Keratinocyte (primary cell): Measurements from ENCODE around the gene VARS1. TPM values are rescaled to one million over a fixed set of nuclear protein-coding genes. Genes with fewer than 3 reads are reported as not detected.
A peak's percentile ranks its signal among the peaks of the same experiment; 100 is the strongest.

Experiments used
- DNase-seq: peaks from one replicate; pipeline ENCODE4 v3.0.0-alpha.2; 2011; ENCODE audit warnings: low read depth, missing footprints, low spot score
- FAIRE-seq: peaks from 2 replicates; lab custom pipeline; 2011; peaks lifted over from hg19 to GRCh38; lab: Jason Lieb, UNC
- H2AFZ ChIP-seq: 2 replicates; pipeline ENCODE4 v1.6.0; 2012; ENCODE audit warnings: low read length, control low read depth, inconsistent platforms; ENCODE audit not compliant: control insufficient read depth
- H3K27ac ChIP-seq: 2 replicates; pipeline ENCODE4 v1.5.1; 2011; ENCODE audit warnings: low read length; ENCODE audit not compliant: control insufficient read depth, insufficient read depth
- H3K27me3 ChIP-seq: 3 replicates; pipeline ENCODE4 v1.6.0; 2011; ENCODE audit warnings: low read length; ENCODE audit not compliant: control insufficient read depth, insufficient read depth; ENCODE audit errors: extremely low read depth
- H3K36me3 ChIP-seq, 2 experiments: 2 replicates in 1 of 2; 3 replicates in 1 of 2; pipeline ENCODE4 v1.5.1; 2011; ENCODE audit warnings: low read length in 2 of 2, mild to moderate bottlenecking in 1 of 2; ENCODE audit not compliant: control insufficient read depth in 2 of 2, insufficient read depth in 2 of 2; ENCODE audit errors: extremely low read depth in 1 of 2
- H3K4me1 ChIP-seq: 3 replicates; pipeline ENCODE4 v1.5.1; 2011; ENCODE audit warnings: low read length; ENCODE audit not compliant: control insufficient read depth, insufficient read depth; ENCODE audit errors: extremely low read depth
- H3K4me2 ChIP-seq: 3 replicates; pipeline ENCODE4 v1.6.0; 2011; ENCODE audit warnings: low read depth, low read length; ENCODE audit not compliant: control insufficient read depth, insufficient read depth; ENCODE audit errors: extremely low read depth
- H3K4me3 ChIP-seq, 3 experiments: fragments of 200-600 bp in 1 of 3; sonication (generic) in 1 of 3; 2 replicates in 2 of 3; 3 replicates in 1 of 3; pipeline ENCODE4 v1.5.1; 2011 to 2016; ENCODE audit warnings: low read length in 3 of 3, mild to moderate bottlenecking in 3 of 3, control low read depth in 2 of 3, inconsistent platforms in 1 of 3, low read depth in 1 of 3, mixed read lengths in 1 of 3, mixed run types in 1 of 3, moderate library complexity in 1 of 3; ENCODE audit not compliant: control insufficient read depth in 2 of 3, insufficient read depth in 2 of 3; ENCODE audit errors: extremely low read depth in 1 of 3
- H3K79me2 ChIP-seq: 2 replicates; pipeline ENCODE4 v1.6.0; 2012; ENCODE audit warnings: low read length; ENCODE audit not compliant: control insufficient read depth, insufficient read depth
- H3K9ac ChIP-seq: 3 replicates; pipeline ENCODE4 v1.6.0; 2011; ENCODE audit warnings: low read length; ENCODE audit not compliant: control insufficient read depth, insufficient read depth; ENCODE audit errors: extremely low read depth
- H3K9me1 ChIP-seq: 3 replicates; pipeline ENCODE4 v1.6.0; 2011; ENCODE audit warnings: low read length; ENCODE audit not compliant: control insufficient read depth, insufficient read depth; ENCODE audit errors: extremely low read depth
- H3K9me3 ChIP-seq: 2 replicates; pipeline ENCODE4 v1.5.1; 2012; ENCODE audit warnings: low read depth, low read length; ENCODE audit not compliant: control insufficient read depth
- H4K20me1 ChIP-seq: 3 replicates; pipeline ENCODE4 v1.6.0; 2011; ENCODE audit warnings: low read length; ENCODE audit not compliant: control insufficient read depth, insufficient read depth; ENCODE audit errors: extremely low read depth
- CTCF ChIP-seq, 3 experiments: IDR thresholded peaks in 1 of 3; conservative IDR thresholded peaks in 1 of 3; optimal IDR thresholded peaks in 1 of 3; 2 replicates in 2 of 3; 3 replicates in 1 of 3; pipeline versions ENCODE3 to v1.5.1; 2011; ENCODE audit warnings: low read length in 3 of 3, mild to moderate bottlenecking in 3 of 3, moderate library complexity in 2 of 3, control low read depth in 1 of 3, inconsistent platforms in 1 of 3; ENCODE audit not compliant: insufficient read depth in 2 of 3; ENCODE audit errors: extremely low read depth in 1 of 3
- EZH2 ChIP-seq: IDR thresholded peaks from one replicate; pipeline ENCODE4 v1.6.1; 2012; ENCODE audit warnings: inconsistent platforms, mild to moderate bottlenecking, low read length, moderate library complexity
- dilution Hi-C: fragments of 300-500 bp; cut with MboI; formaldehyde crosslinking; loops from one replicate; pipeline ENCODE4 v1.7.0; 2020; ENCODE audit warnings: low sequenced_read_pairs; ENCODE audit not compliant: extremely low pct_ligation_motif_present
- polyA plus RNA-seq, 5 experiments: library from polyadenylated mRNA; depleted of rRNA in 3 of 5; stranded (reverse) in 3 of 5; stranded (forward) in 1 of 5; unstranded in 1 of 5; fragments of >200 nt; gene quantifications; 1 replicate in 1 of 5; 2 replicates in 3 of 5; 3 replicates in 1 of 5; pipeline versions ENCODE4 v1.2.1 to v1.2.3, GENCODE V29; 2011 to 2012; ENCODE audit warnings: missing spikeins in 2 of 5, low read depth in 1 of 5, low replicate concordance in 1 of 5

VARS1 gene
- polyA plus RNA-seq, 1 donor (not counting 4 experiments of a cell fraction or from before 2014, with no cell fraction given), result 26.3 TPM

- dilution Hi-C loops, result no loop called here
- TF ChIP-seq CTCF (optimal IDR thresholded peaks at IDR 0.05 in 1 of 3, IDR thresholded peaks at IDR 0.05 in 1 of 3, conservative IDR thresholded peaks at IDR 0.05 in 1 of 3; ENCODE audit: extremely low read depth in 1 of 3, insufficient read depth in 2 of 3, low read length in 3 of 3) (no peak), EZH2 (no peak)
- Histone ChIP-seq H3K9ac (no peak overlapping the region), H4K20me1 (no peaks in the 10 kb centered on the region), H3K4me3 (no peak overlapping the region), H3K79me2 (no peaks in the 10 kb centered on the region), H3K27me3 (no peaks in the 10 kb centered on the region), H3K4me1 (peaks cover 22% of the 10 kb centered on the region), H3K4me2 (no peak overlapping the region), H3K27ac (peak overlapping the region; percentile 46), H3K9me1 (no peaks in the 10 kb centered on the region), H3K36me3 (peaks cover 17 to 32% of the 10 kb centered on the region in 2 experiments), H2AFZ (no peak overlapping the region), H3K9me3 (no peaks in the 10 kb centered on the region)
- DNase-seq (no peak), FAIRE-seq (no peak)
Observed at GRCh38 chr6:31777667-31778050, 17.9 kb downstream of the VARS1 start.

GRCh38 chr6:31776989-31777666 lies 18.4 kb downstream of the VARS1 start, which contains the start of gene VWA7:
TSS of gene VWA7 (minus strand) at chr6:31777328. CDS start at chr6:31776779, 549 bp downstream.
- TF ChIP-seq CTCF (optimal IDR thresholded peaks at IDR 0.05 in 1 of 3, IDR thresholded peaks at IDR 0.05 in 1 of 3, conservative IDR thresholded peaks at IDR 0.05 in 1 of 3; ENCODE audit: extremely low read depth in 1 of 3, insufficient read depth in 2 of 3, low read length in 3 of 3) (peak in 1 of 3 experiments; percentile 6), EZH2 (no peak)
- H3K9me1 ChIP-seq, result no peaks in the 10 kb centered on the region
- H3K4me3 ChIP-seq, result peak within 1 kb of the TSS in 1 of 3 experiments; percentile 25
- H3K4me1 ChIP-seq, result peaks cover 22% of the 10 kb centered on the region
- no peaks in the 10 kb centered on the region for H3K79me2 ChIP-seq
- H3K27me3 ChIP-seq, result no peaks in the 10 kb centered on the region
- dilution Hi-C loops, result no loop called here
- peak within 1 kb of the TSS; percentile 46 for H3K27ac ChIP-seq
- no peaks in the 10 kb centered on the region for H4K20me1 ChIP-seq
- peak within 1 kb of the TSS; percentile 22 for H3K9ac ChIP-seq
- no peak within 1 kb of the TSS for H2AFZ ChIP-seq
- H3K9me3 ChIP-seq, result no peaks in the 10 kb centered on the region
- DNase-seq, result peak; percentile 55
- no peak for FAIRE-seq
- H3K4me2 ChIP-seq, result peak within 1 kb of the TSS; percentile 54
- H3K36me3 ChIP-seq, result peaks cover 17 to 29% of the 10 kb centered on the region in 2 experiments
